Nephron progenitor cell (in vitro differentiated cells): ENCODE results near the gene CPLANE1.
"Not testable (repeated sequence)": the region's sequence is repeated elsewhere in the genome, so short reads cannot be mapped to it uniquely, and the experiment has no call there.

Experiments
- DNase-seq: peaks from one replicate; pipeline ENCODE4 v3.0.0; 2021
- H3K27ac Mint-ChIP-seq: 2 replicates; pipeline ENCODE4 v1.8.0; 2021; ENCODE audit warnings: mild to moderate bottlenecking, moderate library complexity, mixed read lengths
- H3K27me3 Mint-ChIP-seq: 2 replicates; pipeline ENCODE4 v1.8.0; 2021; ENCODE audit warnings: mild to moderate bottlenecking, low read depth, mixed read lengths; ENCODE audit not compliant: poor library complexity
- H3K36me3 Mint-ChIP-seq: 2 replicates; pipeline ENCODE4 v1.8.0; 2021; ENCODE audit warnings: low read depth, mixed read lengths
- H3K4me1 Mint-ChIP-seq: 2 replicates; pipeline ENCODE4 v1.8.0; 2021; ENCODE audit warnings: mixed read lengths
- H3K4me3 Mint-ChIP-seq: 2 replicates; pipeline ENCODE4 v1.8.0; 2021; ENCODE audit warnings: mild to moderate bottlenecking, moderate library complexity, mixed read lengths
- H3K9me3 Mint-ChIP-seq: 2 replicates; pipeline ENCODE4 v1.8.0; 2021; ENCODE audit warnings: mild to moderate bottlenecking, moderate library complexity, mixed read lengths
- CTCF ChIP-seq: fragments of 200-600 bp; sonication (generic); IDR thresholded peaks from 2 replicates; pipeline ENCODE4 v1.5.0; 2021; ENCODE audit warnings: antibody characterized with exemption

The CPLANE1 gene

DNA sequence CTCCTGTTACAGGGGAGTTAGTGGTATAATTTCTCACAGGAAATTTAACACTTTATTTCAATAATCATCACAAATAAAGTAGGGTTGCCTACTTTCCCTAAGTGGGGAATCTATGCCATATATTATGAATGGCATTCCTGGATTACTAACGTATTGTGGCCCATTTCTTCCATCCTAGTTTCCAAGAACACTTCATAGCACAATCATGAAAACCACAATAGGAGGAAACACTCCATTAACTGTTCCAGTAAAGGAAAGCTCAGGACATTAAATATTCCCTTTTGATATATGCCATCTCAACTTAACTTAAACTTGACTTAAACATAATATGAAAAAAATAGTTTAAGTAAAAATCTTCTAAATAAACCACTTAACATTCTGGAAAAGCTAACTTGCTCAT, 2.1 kb downstream of the CPLANE1 start:
- Mint-ChIP-seq H3K27ac (no peak overlapping the region), H3K9me3 (peaks cover under 1% of the 10 kb centered on the region), H3K36me3 (peaks cover 8% of the 10 kb centered on the region), H3K27me3 (no peaks in the 10 kb centered on the region), H3K4me1 (peaks cover 26% of the 10 kb centered on the region), H3K4me3 (peak overlapping the region; percentile 84)
- no peak for DNase-seq
- no peak for TF ChIP-seq CTCF

GRCh38 chr5:37234288-37234687, 14.9 kb downstream of the CPLANE1 start:
- no peak overlapping the region for H3K4me3 Mint-ChIP-seq
- TF ChIP-seq CTCF, result no peak
- no peak for DNase-seq
- H3K36me3 Mint-ChIP-seq, result peaks cover 85% of the 10 kb centered on the region
- peaks cover 27% of the 10 kb centered on the region for H3K9me3 Mint-ChIP-seq
- no peaks in the 10 kb centered on the region for H3K27me3 Mint-ChIP-seq
- H3K4me1 Mint-ChIP-seq, result no peaks in the 10 kb centered on the region
- H3K27ac Mint-ChIP-seq, result no peak overlapping the region

DNA sequence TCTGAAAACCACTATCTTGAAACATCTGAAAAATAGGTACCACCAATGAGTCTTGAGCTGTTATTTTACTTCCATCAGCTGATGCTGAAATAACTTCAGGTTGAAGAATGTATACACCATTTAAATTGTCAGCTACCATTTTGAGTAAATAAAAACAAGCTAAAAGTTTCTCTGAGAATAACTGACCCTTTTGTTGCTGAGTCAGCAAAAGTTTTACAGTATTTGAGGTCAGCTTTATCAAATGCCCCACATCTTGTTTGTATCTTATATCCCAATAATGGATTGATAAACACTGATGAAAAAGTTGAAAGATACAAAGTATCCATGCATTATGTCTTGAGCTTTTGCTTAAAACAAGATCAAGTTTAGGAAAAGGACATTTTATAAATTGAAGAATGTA, 22.8 kb downstream of the CPLANE1 start:
- Mint-ChIP-seq H3K27me3 (no peaks in the 10 kb centered on the region), H3K36me3 (peaks cover 27% of the 10 kb centered on the region), H3K4me3 (no peak overlapping the region), H3K4me1 (no peaks in the 10 kb centered on the region), H3K27ac (no peak overlapping the region), H3K9me3 (no peaks in the 10 kb centered on the region)
- no peak for DNase-seq
- TF ChIP-seq CTCF, result no peak

GRCh38 chr5:37222181-37222580, 27.0 kb downstream of the CPLANE1 start:
- H3K4me3 Mint-ChIP-seq, result no peak overlapping the region
- no peak overlapping the region for H3K27ac Mint-ChIP-seq
- no peak for TF ChIP-seq CTCF
- DNase-seq, result no peak
- H3K9me3 Mint-ChIP-seq, result no peaks in the 10 kb centered on the region
- H3K4me1 Mint-ChIP-seq, result no peaks in the 10 kb centered on the region
- no peaks in the 10 kb centered on the region for H3K27me3 Mint-ChIP-seq
- H3K36me3 Mint-ChIP-seq, result peaks cover 27% of the 10 kb centered on the region

DNA sequence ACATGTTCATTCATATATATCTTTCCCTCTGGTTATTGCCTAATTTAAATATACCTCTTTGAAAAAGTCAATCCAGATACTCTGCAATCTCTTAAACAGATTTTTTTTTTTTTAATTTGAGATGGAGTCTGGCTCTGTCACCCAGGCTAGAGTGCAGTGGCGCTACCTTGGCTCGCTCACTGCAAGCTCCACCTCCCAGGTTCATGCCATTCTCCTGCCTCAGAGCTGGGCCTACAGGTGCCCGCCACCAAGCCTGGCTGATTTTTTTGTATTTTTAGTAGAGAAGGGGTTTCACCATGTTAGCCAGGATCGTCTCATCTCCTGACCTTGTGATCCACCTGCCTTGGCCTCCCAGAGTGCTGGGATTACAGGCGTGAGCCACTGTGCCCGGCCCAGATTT, 28.8 kb downstream of the CPLANE1 start:
- H3K9me3 Mint-ChIP-seq, H3K4me1 Mint-ChIP-seq, DNase-seq, H3K27me3 Mint-ChIP-seq, H3K27ac Mint-ChIP-seq, H3K4me3 Mint-ChIP-seq: not testable (repeated sequence)
- H3K36me3 Mint-ChIP-seq, result peaks cover 25% of the 10 kb centered on the region

- not testable (repeated sequence) for H3K9me3 Mint-ChIP-seq, DNase-seq, H3K4me1 Mint-ChIP-seq, H3K27me3 Mint-ChIP-seq, H3K27ac Mint-ChIP-seq, H3K4me3 Mint-ChIP-seq
- peaks cover 25% of the 10 kb centered on the region for H3K36me3 Mint-ChIP-seq
Observed at GRCh38 chr5:37219384-37219783, 29.8 kb downstream of the CPLANE1 start.

DNA sequence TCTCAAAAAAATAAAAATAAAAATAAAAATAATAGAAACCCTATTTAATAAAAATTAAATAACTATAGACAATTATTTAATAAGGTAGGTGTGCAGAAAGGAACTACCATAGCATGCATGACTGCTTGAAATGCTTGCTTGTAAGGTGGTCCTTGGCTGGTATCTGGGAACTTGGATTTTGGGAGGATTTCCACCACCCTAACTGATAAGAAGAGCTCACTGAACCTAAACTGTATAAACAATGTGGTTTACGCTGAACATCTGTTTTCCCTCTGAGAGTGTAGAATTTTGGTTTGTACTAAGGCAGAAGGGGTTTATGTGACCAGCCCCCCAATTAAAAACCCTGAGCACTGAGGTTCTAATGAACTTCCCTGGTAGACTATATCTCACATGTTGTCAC, 31.2 kb downstream of the CPLANE1 start:
- DNase-seq, result no peak
- H3K36me3 Mint-ChIP-seq, result peaks cover 25% of the 10 kb centered on the region
- peak overlapping the region; percentile 70 for H3K27ac Mint-ChIP-seq
- TF ChIP-seq CTCF, result no peak
- H3K4me1 Mint-ChIP-seq, result no peaks in the 10 kb centered on the region
- H3K9me3 Mint-ChIP-seq, result no peaks in the 10 kb centered on the region
- no peak overlapping the region for H3K4me3 Mint-ChIP-seq
- no peaks in the 10 kb centered on the region for H3K27me3 Mint-ChIP-seq
